ENCODE measurements around the gene LRP1B. TPM values are rescaled to one million over a fixed set of nuclear protein-coding genes. Genes with fewer than 3 reads are reported as not detected.

LRP1B gene
- total and polyA plus RNA-seq, 2 donors (not counting 1 experiment from before 2014, with no cell fraction given): not detected

DNA sequence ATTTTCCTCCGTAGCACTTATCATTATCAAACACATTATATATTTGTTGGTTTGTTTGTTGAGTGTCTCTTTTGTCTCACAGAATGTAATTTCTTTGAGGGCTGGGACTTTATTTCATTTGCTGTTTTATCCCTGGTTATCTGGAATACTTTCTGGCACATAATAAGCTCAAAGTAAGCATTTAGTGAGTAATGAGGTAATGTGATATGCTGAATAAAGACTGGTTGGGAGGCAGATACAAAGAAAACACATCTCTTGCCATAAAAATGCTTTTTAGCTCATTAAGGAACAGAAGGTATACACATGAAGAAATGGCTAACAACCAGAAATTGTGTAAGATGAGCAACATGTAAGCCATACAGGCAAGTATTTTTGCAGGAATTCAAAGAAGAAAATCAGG is 1411.8 kb downstream of the LRP1B start:
- Histone ChIP-seq H3K9ac (ENCODE audit: low read length) (no peak overlapping the region), H4K20me1 (ENCODE audit: control insufficient read depth, insufficient read depth, low read length, poor library complexity, severe bottlenecking) (no peaks in the 10 kb centered on the region), H3K4me1 (ENCODE audit: control insufficient read depth in 2 of 2, insufficient read depth in 2 of 2, low read length in 2 of 2) (no peaks in the 10 kb centered on the region), H3K27ac (ENCODE audit: low read length in 2 of 2) (no peak overlapping the region), H2AFZ (ENCODE audit: insufficient read depth, low read depth, low read length, poor library complexity, severe bottlenecking) (no peak overlapping the region), H3K36me3 (replicated peaks in 1 of 2; ENCODE audit: control extremely low read depth in 1 of 2, control insufficient read depth in 1 of 2, extremely low read depth in 1 of 2, insufficient read depth in 2 of 2, low read length in 1 of 2) (no peaks in the 10 kb centered on the region), H3K4me3 (ENCODE audit: control extremely low read depth in 1 of 5, extremely low read depth in 1 of 5, insufficient read depth in 1 of 5, low read depth in 2 of 5, low read length in 4 of 5) (no peak overlapping the region), H3K79me2 (ENCODE audit: control insufficient read depth, insufficient read depth, low read length) (no peaks in the 10 kb centered on the region), H3K27me3 (replicated peaks in 1 of 4; ENCODE audit: control extremely low read depth in 1 of 4, control insufficient read depth in 3 of 4, insufficient read depth in 4 of 4, low read length in 3 of 4) (no peaks in the 10 kb centered on the region), H3K4me2 (replicated peaks; ENCODE audit: low read depth, low read length, poor library complexity, severe bottlenecking) (no peak overlapping the region), H3K9me3 (ENCODE audit: control extremely low read depth in 1 of 3, control insufficient read depth in 2 of 3, insufficient read depth in 1 of 3, low read length in 2 of 3) (no peaks in the 10 kb centered on the region)
- no peak for ATAC-seq (ENCODE audit: low read depth)
- no peak overlapping the region for H3K27ac Mint-ChIP-seq
- CTCF ChIA-PET: no interaction called here
- intact Hi-C loops (cut with micrococcal nuclease): no loop called here
- H3K27me3 Mint-ChIP-seq: no peaks in the 10 kb centered on the region
- H3K9me3 Mint-ChIP-seq (ENCODE audit: insufficient read depth): no peaks in the 10 kb centered on the region
- WGBS (ENCODE audit: insufficient coverage): no CpG with 5 or more reads among the region's 1 CpG
- no peak overlapping the region for H3K4me3 Mint-ChIP-seq
- no peaks in the 10 kb centered on the region for H3K4me1 Mint-ChIP-seq
- TF ChIP-seq EZH2 (IDR thresholded peaks at IDR 0.05; ENCODE audit: borderline replicate concordance, insufficient read depth, low read depth, low read length, poor library complexity, severe bottlenecking): no peak
- TF ChIP-seq, protein P1, sequence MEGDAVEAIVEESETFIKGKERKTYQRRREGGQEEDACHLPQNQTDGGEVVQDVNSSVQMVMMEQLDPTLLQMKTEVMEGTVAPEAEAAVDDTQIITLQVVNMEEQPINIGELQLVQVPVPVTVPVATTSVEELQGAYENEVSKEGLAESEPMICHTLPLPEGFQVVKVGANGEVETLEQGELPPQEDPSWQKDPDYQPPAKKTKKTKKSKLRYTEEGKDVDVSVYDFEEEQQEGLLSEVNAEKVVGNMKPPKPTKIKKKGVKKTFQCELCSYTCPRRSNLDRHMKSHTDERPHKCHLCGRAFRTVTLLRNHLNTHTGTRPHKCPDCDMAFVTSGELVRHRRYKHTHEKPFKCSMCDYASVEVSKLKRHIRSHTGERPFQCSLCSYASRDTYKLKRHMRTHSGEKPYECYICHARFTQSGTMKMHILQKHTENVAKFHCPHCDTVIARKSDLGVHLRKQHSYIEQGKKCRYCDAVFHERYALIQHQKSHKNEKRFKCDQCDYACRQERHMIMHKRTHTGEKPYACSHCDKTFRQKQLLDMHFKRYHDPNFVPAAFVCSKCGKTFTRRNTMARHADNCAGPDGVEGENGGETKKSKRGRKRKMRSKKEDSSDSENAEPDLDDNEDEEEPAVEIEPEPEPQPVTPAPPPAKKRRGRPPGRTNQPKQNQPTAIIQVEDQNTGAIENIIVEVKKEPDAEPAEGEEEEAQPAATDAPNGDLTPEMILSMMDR (IDR thresholded peaks at IDR 0.05): no peak
- POLR2A ChIA-PET: no interaction called here
- DNase-seq: no peak

DNA sequence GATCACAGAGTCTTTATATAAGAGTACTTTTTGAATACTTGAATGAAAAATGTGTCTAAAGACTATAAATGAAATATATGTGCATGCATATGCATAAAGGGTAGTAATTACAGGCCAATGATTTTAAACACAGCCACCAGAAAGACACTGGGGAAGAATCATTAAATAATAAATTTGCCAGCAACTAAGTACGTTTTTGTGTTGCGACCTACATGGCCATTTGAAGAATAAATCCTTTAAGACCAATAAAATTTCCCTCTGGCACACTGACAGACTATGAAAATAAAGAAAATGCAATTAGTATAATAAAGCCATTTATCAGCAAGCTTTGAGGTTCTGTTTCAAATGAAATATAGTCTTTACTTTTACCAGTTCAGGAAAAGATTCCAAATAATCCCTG is 1413.3 kb downstream of the LRP1B start:
- Mint-ChIP-seq H3K27me3 (no peaks in the 10 kb centered on the region), H3K4me1 (no peaks in the 10 kb centered on the region), H3K27ac (no peak overlapping the region), H3K4me3 (no peak overlapping the region), H3K9me3 (ENCODE audit: insufficient read depth) (no peaks in the 10 kb centered on the region)
- ChIA-PET CTCF (no interaction called here), POLR2A (no interaction called here)
- DNase-seq (no peak), ATAC-seq (ENCODE audit: low read depth) (no peak)
- Histone ChIP-seq H3K36me3 (replicated peaks in 1 of 2; ENCODE audit: control extremely low read depth in 1 of 2, control insufficient read depth in 1 of 2, extremely low read depth in 1 of 2, insufficient read depth in 2 of 2, low read length in 1 of 2) (no peaks in the 10 kb centered on the region), H3K4me3 (ENCODE audit: control extremely low read depth in 1 of 5, extremely low read depth in 1 of 5, insufficient read depth in 1 of 5, low read depth in 2 of 5, low read length in 4 of 5) (no peak overlapping the region), H3K9ac (ENCODE audit: low read length) (no peak overlapping the region), H3K27me3 (replicated peaks in 1 of 4; ENCODE audit: control extremely low read depth in 1 of 4, control insufficient read depth in 3 of 4, insufficient read depth in 4 of 4, low read length in 3 of 4) (no peaks in the 10 kb centered on the region), H2AFZ (ENCODE audit: insufficient read depth, low read depth, low read length, poor library complexity, severe bottlenecking) (no peak overlapping the region), H4K20me1 (ENCODE audit: control insufficient read depth, insufficient read depth, low read length, poor library complexity, severe bottlenecking) (no peaks in the 10 kb centered on the region), H3K79me2 (ENCODE audit: control insufficient read depth, insufficient read depth, low read length) (no peaks in the 10 kb centered on the region), H3K4me1 (ENCODE audit: control insufficient read depth in 2 of 2, insufficient read depth in 2 of 2, low read length in 2 of 2) (no peaks in the 10 kb centered on the region), H3K4me2 (replicated peaks; ENCODE audit: low read depth, low read length, poor library complexity, severe bottlenecking) (no peak overlapping the region), H3K9me3 (ENCODE audit: control extremely low read depth in 1 of 3, control insufficient read depth in 2 of 3, insufficient read depth in 1 of 3, low read length in 2 of 3) (no peaks in the 10 kb centered on the region), H3K27ac (ENCODE audit: low read length in 2 of 2) (no peak overlapping the region)
- intact Hi-C loops (cut with micrococcal nuclease): no loop called here
- WGBS (ENCODE audit: insufficient coverage): 80% methylated on average over 2 of the region's 2 CpGs
- no peak for TF ChIP-seq EZH2 (IDR thresholded peaks at IDR 0.05; ENCODE audit: borderline replicate concordance, insufficient read depth, low read depth, low read length, poor library complexity, severe bottlenecking)
